ENCODE data around the gene SIRT6.
"Not testable (repeated sequence)": the region's sequence is repeated elsewhere in the genome, so short reads cannot be mapped to it uniquely, and the experiment has no call there.

SIRT6 gene

GRCh38 chr19:4130744-4131438 lies 51.5 kb downstream of the SIRT6 start:
- peak; percentile 84 for DNase-seq (ENCODE audit: low read depth)

- not testable (repeated sequence) for DNase-seq (ENCODE audit: low read depth)
Measured at GRCh38 chr19:4129050-4129449, 53.3 kb downstream of the SIRT6 start.

- DNase-seq (ENCODE audit: low read depth), result not testable (repeated sequence)
Measured at GRCh38 chr19:4127322-4127721, 55.0 kb downstream of the SIRT6 start.

GRCh38 chr19:4124638-4125037 lies 57.7 kb downstream of the SIRT6 start:
- no peak for DNase-seq (ENCODE audit: low read depth)
